NCI-H446 treated with DMSO at 0.1 percent for 48 hours (cell line): ENCODE measurements around the gene ZBTB20.

ENCODE experiments used
- DNase-seq: peaks from one replicate; lab custom pipeline; 2025; lab: John Stamatoyannopoulos, UW

The ZBTB20 gene

DNA sequence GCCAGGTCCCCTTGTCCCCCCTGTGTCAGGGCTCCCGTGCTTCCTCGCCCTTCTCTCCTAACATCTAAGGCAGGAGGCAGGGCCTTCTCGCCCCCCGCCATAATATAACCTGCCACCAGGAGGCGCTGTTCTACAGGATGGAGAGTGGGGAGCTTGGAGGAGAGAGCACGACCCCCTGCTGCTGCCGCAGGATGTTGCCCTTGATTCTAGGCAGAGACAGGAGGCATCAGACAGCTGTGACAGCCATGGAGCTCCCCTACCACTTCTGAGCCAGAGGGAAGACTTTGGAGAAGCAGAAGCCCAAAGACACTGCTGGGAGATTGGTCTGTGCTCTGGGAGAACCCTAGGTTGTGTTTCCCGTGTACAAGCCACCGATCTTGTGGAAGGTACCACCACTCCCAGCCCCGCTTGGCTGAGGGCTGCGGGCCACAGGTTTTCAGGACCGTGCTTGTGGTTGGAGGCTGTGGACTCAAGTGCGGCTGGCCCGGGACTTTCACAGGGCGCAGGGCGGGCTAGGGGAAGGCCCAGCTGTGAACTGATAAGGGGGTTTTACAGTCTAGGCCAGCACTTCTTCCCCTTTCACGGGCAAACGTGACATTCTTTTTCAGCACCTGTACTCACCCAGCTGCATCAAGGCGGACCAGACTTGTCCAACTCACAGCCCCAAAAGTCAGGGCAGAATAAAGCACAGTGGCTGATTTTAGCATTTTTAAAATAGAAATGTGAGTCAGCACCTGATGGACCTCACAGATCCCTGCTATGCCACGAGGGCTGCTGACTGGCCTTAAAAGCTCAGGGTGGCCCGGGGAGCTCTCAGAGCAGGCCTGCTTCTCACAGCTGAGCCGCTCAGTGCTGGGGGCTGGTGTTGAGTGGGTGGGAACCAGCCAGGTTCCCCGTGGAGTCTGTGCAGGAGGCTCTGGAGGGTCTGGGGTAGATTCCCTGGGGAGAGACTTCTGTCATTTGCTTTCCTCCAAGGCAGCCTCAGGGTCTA, 855.9 kb downstream of the ZBTB20 start:
- peak; percentile 55 for DNase-seq

- DNase-seq, result no peak
Observed at GRCh38 chr3:114286266-114286665, 860.8 kb downstream of the ZBTB20 start.

DNA sequence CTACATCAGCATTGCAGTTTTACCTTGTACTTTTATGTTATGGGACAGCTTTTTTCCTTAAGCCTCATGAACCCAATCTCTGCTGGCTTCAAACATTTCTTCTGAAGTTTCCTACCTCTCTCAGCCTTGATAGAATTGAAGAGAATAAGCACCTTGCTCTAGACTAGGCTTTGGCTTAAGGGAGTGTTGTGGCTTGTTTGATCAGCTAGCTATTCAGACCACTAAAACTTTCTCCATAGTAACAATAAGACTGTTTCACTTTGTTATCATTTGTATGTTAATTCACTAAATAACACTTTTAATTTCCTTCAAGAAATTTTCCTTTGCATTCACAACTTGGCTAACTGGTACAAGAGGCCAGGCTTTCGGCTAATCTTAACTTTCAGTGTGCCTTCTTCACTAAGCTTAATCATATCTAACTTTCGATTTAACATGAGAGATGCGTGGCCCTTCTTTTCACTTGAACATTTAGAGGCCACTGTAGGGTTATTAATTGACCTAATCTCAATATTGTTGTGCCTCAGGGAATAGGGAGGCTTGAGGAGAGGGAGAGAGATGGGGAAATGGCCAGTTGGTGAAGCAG, 861.3 kb downstream of the ZBTB20 start:
- DNase-seq, result no peak

DNA sequence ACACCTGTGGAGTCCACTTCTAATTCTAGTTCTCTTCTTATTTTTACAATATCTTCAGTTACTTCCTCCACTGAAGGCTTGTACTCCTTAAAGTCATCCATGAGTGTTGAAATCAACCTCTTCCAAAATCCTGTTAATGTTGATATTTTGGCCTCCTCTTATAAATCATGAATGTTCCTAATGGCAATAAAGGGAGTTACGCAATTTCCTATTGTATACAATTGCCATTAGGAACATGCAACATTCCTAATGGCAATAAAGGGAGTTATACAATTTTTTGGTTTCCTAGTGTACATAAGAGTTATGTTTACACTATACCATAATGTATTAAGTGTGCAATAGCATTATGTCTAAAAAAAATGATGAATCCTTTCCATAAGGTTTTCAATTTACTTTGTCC, 862.4 kb downstream of the ZBTB20 start:
- DNase-seq, result no peak
